SJCRH30 (cell line): ENCODE results near the gene KRTAP10-4. TPM values are rescaled to one million over a fixed set of nuclear protein-coding genes. Genes with fewer than 3 reads are reported as not detected.
"Not testable (repeated sequence)": the region's sequence is repeated elsewhere in the genome, so short reads cannot be mapped to it uniquely, and the experiment has no call there.

ENCODE experiments used
- DNase-seq, 2 experiments: peaks; one replicate each; pipeline ENCODE4 v3.0.0-alpha.2; 2015 to 2020
- H3K27ac ChIP-seq: fragments of 250-450 bp; sonication (Bioruptor Pico); 2 replicates; pipeline ENCODE4 v1.5.1; 2020; ENCODE audit warnings: mild to moderate bottlenecking, moderate library complexity
- H3K27me3 ChIP-seq: fragments of 250-450 bp; sonication (Bioruptor Pico); 2 replicates; pipeline ENCODE4 v1.5.1; 2020; ENCODE audit warnings: mild to moderate bottlenecking, moderate library complexity
- H3K36me3 ChIP-seq: fragments of 250-450 bp; sonication (Bioruptor Pico); 2 replicates; pipeline ENCODE4 v1.5.1; 2020; ENCODE audit warnings: mild to moderate bottlenecking, moderate library complexity
- H3K4me1 ChIP-seq: fragments of 250-450 bp; sonication (Bioruptor Pico); 2 replicates; pipeline ENCODE4 v1.5.1; 2020; ENCODE audit warnings: mild to moderate bottlenecking, moderate library complexity
- H3K4me3 ChIP-seq: fragments of 250-450 bp; sonication (Bioruptor Pico); 2 replicates; pipeline ENCODE4 v1.5.1; 2020; ENCODE audit warnings: mild to moderate bottlenecking, moderate library complexity
- H3K9me3 ChIP-seq: fragments of 250-450 bp; sonication (Bioruptor Pico); replicated peaks from 2 replicates; pipeline ENCODE4 v1.5.1; 2020; ENCODE audit warnings: mild to moderate bottlenecking, moderate library complexity
- total RNA-seq: library from RNA; depleted of rRNA; stranded (reverse); fragments of >200 nt; shearing (Covaris generic); gene quantifications from 2 replicates; pipeline ENCODE4 v1.2.3, GENCODE V29; 2014

Gene KRTAP10-4
- total RNA-seq, 1 experiment from 2014 or later, result not detected

- DNase-seq, result no peak
Measured at GRCh38 chr21:44547656-44548331, 25.7 kb upstream of the KRTAP10-4 start.

GRCh38 chr21:44548381-44548780 is 25.1 kb upstream of the KRTAP10-4 start:
- H3K27ac ChIP-seq, result no peak overlapping the region
- H3K27me3 ChIP-seq, result no peaks in the 10 kb centered on the region
- no peak overlapping the region for H3K4me3 ChIP-seq
- H3K4me1 ChIP-seq, result no peaks in the 10 kb centered on the region
- DNase-seq, result no peak
- H3K36me3 ChIP-seq, result no peaks in the 10 kb centered on the region; the same call in 1 of the 2 replicates
- H3K9me3 ChIP-seq, result peaks cover 3% of the 10 kb centered on the region; the same call in 1 of the 2 replicates

More at GRCh38 chr21:44547656-44548331, 25.7 kb upstream of the KRTAP10-4 start:
- no peak overlapping the region for H3K4me3 ChIP-seq
- H3K9me3 ChIP-seq, result peaks cover 9% of the 10 kb centered on the region
- no peaks in the 10 kb centered on the region; the same call in 1 of the 2 replicates for H3K36me3 ChIP-seq
- H3K27me3 ChIP-seq, result no peaks in the 10 kb centered on the region
- H3K27ac ChIP-seq, result no peak overlapping the region
- H3K4me1 ChIP-seq, result no peaks in the 10 kb centered on the region

GRCh38 chr21:44548922-44549321 is 24.6 kb upstream of the KRTAP10-4 start:
- DNase-seq, result no peak
- Histone ChIP-seq H3K36me3 (no peaks in the 10 kb centered on the region; the same call in 1 of the 2 replicates), H3K27me3 (no peaks in the 10 kb centered on the region), H3K4me1 (no peaks in the 10 kb centered on the region), H3K27ac (no peak overlapping the region), H3K9me3 (peaks cover 3% of the 10 kb centered on the region; the same call in 1 of the 2 replicates), H3K4me3 (no peak overlapping the region)

DNA sequence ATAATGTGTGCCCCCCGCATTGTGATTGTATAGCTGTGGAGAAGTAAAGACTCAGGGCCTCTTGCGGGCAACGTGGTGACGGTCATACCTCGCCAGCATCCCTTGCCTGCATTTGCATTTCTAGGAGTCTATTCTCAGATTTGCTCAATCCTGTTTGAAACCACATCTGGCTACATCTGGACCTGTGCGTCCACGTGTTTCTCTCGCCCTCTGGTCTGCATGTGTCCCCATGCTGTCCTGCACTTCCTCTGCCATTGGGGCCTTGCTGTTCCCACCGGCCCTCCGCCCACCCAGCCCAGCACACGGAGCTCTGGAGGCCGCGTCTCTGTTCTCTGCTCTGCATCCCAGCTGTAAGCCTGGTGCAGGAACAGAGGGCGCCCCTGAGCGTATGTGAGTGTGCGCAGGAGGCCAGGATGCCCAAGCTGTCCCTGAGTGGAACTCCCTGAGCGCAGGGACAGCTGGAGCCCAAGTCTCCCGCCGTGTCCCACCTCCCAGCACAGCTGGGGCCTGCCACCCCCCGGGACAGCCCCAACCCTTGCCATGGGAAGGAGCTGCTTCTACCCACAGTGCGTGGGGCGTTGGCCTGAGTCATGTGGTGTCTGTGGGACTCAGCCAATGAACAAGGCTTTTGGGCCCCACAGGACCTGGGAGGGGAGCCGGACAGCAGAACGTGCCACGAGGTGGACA is 23.9 kb upstream of the KRTAP10-4 start:
- H3K27ac ChIP-seq, result no peak overlapping the region
- no peaks in the 10 kb centered on the region for H3K36me3 ChIP-seq
- no peaks in the 10 kb centered on the region for H3K4me1 ChIP-seq
- no peak overlapping the region for H3K4me3 ChIP-seq
- peaks cover 3% of the 10 kb centered on the region; the same call in 1 of the 2 replicates for H3K9me3 ChIP-seq
- H3K27me3 ChIP-seq, result no peaks in the 10 kb centered on the region
- DNase-seq, result no peak

DNA sequence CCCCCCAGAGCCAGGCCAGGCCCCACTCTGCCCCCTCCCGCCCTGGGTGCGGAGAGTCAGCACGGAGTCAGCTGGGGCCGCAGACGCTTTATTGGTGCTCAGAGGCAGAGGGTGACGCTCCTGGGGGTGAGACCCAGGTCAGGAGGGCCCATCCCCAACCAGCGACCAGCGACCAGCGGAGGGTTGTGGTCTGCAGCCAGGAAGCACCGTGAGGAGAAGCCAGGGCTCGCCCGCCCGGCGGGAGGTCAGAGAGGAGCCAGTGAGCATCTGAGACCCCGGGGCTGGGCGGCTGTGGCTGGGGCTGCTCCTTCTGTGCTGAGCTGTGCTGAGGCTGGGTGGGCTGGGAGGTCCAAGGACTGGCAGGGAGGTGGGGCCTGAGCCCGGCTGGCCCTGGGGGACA is 23.2 kb upstream of the KRTAP10-4 start:
- H3K4me3 ChIP-seq, H3K27me3 ChIP-seq, H3K9me3 ChIP-seq, H3K4me1 ChIP-seq, DNase-seq, H3K36me3 ChIP-seq, H3K27ac ChIP-seq: not testable (repeated sequence)

- Histone ChIP-seq H3K4me3 (no peak overlapping the region), H3K36me3 (no peaks in the 10 kb centered on the region), H3K4me1 (no peaks in the 10 kb centered on the region), H3K9me3 (peaks cover 3% of the 10 kb centered on the region; the same call in 1 of the 2 replicates), H3K27me3 (no peaks in the 10 kb centered on the region), H3K27ac (no peak overlapping the region)
- no peak for DNase-seq
Measured at GRCh38 chr21:44550807-44551206, 22.7 kb upstream of the KRTAP10-4 start.

- Histone ChIP-seq H3K27me3 (no peaks in the 10 kb centered on the region), H3K4me1 (no peaks in the 10 kb centered on the region), H3K36me3 (no peaks in the 10 kb centered on the region), H3K27ac (no peak within 1 kb of the TSS), H3K9me3 (peaks cover 3% of the 10 kb centered on the region; the same call in 1 of the 2 replicates), H3K4me3 (no peak within 1 kb of the TSS)
- DNase-seq, result no peak
Measured at GRCh38 chr21:44551340-44551961, 22.1 kb upstream of the KRTAP10-4 start, which contains the start of gene KRTAP10-2. Gene KRTAP10-2 (minus strand): TSS chr21:44551505. CDS start chr21:44551458, 47 bp downstream.

DNA sequence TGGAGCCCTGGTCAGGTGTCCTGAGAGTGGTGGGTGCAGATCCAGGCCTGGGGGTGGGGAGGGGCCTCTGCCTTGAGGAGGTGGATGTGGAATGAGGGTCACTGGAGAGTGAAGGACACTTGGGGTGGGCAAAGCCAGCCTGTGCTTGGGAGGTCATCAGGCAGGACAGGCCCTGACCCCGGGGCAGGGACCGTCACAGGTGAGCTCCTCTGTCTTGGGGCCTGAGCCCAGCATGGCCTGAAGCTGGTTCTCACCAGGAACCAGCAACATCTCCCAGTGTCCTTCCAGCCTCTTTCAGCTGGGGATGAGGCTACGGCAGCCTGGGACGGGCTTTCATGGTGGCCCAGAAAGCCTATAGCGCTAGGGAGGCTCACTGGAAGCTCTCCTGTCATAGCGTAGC is 21.4 kb upstream of the KRTAP10-4 start:
- Histone ChIP-seq H3K27me3 (0 out of 2 replicates have a peak, but pooled peaks cover 3% of the 10 kb centered on the region), H3K36me3 (no peaks in the 10 kb centered on the region), H3K4me3 (no peak overlapping the region), H3K9me3 (no peaks in the 10 kb centered on the region), H3K4me1 (no peaks in the 10 kb centered on the region), H3K27ac (no peak overlapping the region)
- DNase-seq, result no peak

- Histone ChIP-seq H3K27me3 (0 out of 2 replicates have a peak, but pooled peaks cover 3% of the 10 kb centered on the region), H3K9me3 (no peaks in the 10 kb centered on the region), H3K4me1 (no peaks in the 10 kb centered on the region), H3K36me3 (no peaks in the 10 kb centered on the region), H3K4me3 (no peak overlapping the region), H3K27ac (no peak overlapping the region)
- DNase-seq, result no peak
Measured at GRCh38 chr21:44552681-44553080, 20.8 kb upstream of the KRTAP10-4 start.

- no peaks in the 10 kb centered on the region for H3K36me3 ChIP-seq
- no peak overlapping the region for H3K27ac ChIP-seq
- no peaks in the 10 kb centered on the region for H3K9me3 ChIP-seq
- DNase-seq, result no peak
- no peaks in the 10 kb centered on the region for H3K4me1 ChIP-seq
- 0 out of 2 replicates have a peak, but pooled peaks cover 3% of the 10 kb centered on the region for H3K27me3 ChIP-seq
- H3K4me3 ChIP-seq, result no peak overlapping the region
Measured at GRCh38 chr21:44555200-44555875, 18.2 kb upstream of the KRTAP10-4 start.

- Histone ChIP-seq H3K27ac (no peak overlapping the region), H3K27me3 (0 out of 2 replicates have a peak, but pooled peaks cover 3% of the 10 kb centered on the region), H3K4me1 (no peaks in the 10 kb centered on the region), H3K4me3 (no peak overlapping the region), H3K36me3 (no peaks in the 10 kb centered on the region), H3K9me3 (no peaks in the 10 kb centered on the region)
- DNase-seq, result no peak
Measured at GRCh38 chr21:44556879-44557278, 16.6 kb upstream of the KRTAP10-4 start.

GRCh38 chr21:44557491-44558328 is 15.8 kb upstream of the KRTAP10-4 start:
- no peak overlapping the region for H3K27ac ChIP-seq
- no peaks in the 10 kb centered on the region for H3K36me3 ChIP-seq
- H3K4me1 ChIP-seq, result no peaks in the 10 kb centered on the region
- no peak overlapping the region for H3K4me3 ChIP-seq
- no peak for DNase-seq
- H3K9me3 ChIP-seq, result no peaks in the 10 kb centered on the region
- H3K27me3 ChIP-seq, result 0 out of 2 replicates have a peak, but pooled peaks cover 3% of the 10 kb centered on the region

- H3K4me1 ChIP-seq, DNase-seq, H3K27ac ChIP-seq, H3K36me3 ChIP-seq, H3K4me3 ChIP-seq, H3K27me3 ChIP-seq, H3K9me3 ChIP-seq: not testable (repeated sequence)
Measured at GRCh38 chr21:44558329-44558675, 15.2 kb upstream of the KRTAP10-4 start.

DNA sequence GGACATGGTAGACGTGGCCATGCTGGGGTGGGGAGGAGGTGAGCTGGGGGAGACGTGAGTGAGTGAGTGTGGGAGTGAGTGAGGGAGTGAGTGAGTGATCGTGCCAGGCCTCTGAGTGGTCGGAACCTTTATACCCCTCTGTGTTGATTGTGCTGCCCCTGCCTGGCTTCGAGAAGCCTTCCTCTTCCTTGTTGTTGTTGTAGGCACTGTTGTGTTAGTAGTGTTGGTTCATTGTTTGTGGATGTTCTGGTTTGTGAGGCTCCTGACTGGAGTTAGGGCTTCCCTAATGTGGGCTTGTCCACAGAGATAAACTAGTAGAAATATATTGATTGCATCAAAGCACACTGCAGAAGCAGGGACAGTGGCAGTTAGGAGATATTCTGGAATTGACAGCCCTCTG is 14.8 kb upstream of the KRTAP10-4 start, which contains the start of gene KRTAP10-3:
KRTAP10-3 (minus strand) TSS at position 101 of the 400 bp plus-strand sequence; CDS start at position 21, 80 bp downstream.
- H3K9me3 ChIP-seq, result no peaks in the 10 kb centered on the region
- DNase-seq, result no peak
- H3K27ac ChIP-seq, result no peak within 1 kb of the TSS
- H3K27me3 ChIP-seq, result 0 out of 2 replicates have a peak, but pooled peaks cover 3% of the 10 kb centered on the region
- H3K4me1 ChIP-seq, result no peaks in the 10 kb centered on the region
- H3K4me3 ChIP-seq, result no peak within 1 kb of the TSS
- no peaks in the 10 kb centered on the region for H3K36me3 ChIP-seq
